ENCODE data around the gene CDPF1. TPM values are rescaled to one million over a fixed set of nuclear protein-coding genes. Genes with fewer than 3 reads are reported as not detected.

The CDPF1 gene, protein sequence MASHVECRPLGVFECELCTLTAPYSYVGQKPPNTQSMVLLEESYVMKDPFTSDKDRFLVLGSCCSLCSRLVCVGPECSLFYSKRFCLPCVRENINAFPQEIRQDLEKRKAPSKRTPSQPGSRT
- total RNA-seq: 1 to 10 TPM; 1.8 to 7.1 (median 3.3) TPM
- long read RNA-seq: 0 reads

GRCh38 chr22:46250035-46250782 is at the start of gene CDPF1:
CDPF1 (minus strand) TSS chr22:46250293; CDS start chr22:46248284, 2,009 bp downstream.
- peaks cover 0 to 22% (median 4%) of the 10 kb centered on the region in 4 donors for H3K4me1 ChIP-seq
- intact Hi-C loops (cut with DNase I): no loop called here
- H3K27ac ChIP-seq: peak within 1 kb of the TSS; percentile 58 to 83 (median 81)
- no peaks in the 10 kb centered on the region for H3K9me3 ChIP-seq
- DNase-seq (peak; percentile 94 to 96 (median 95)), ATAC-seq (peak; percentile 92 to 97 (median 96))
- no peaks in the 10 kb centered on the region for H3K36me3 ChIP-seq
- 0% methylated on average over 13 of the region's 89 CpGs for WGBS (ENCODE audit: insufficient coverage, low coverage, low lambda C conversion rate, missing lambda C conversion rate)
- TF ChIP-seq, protein P1, sequence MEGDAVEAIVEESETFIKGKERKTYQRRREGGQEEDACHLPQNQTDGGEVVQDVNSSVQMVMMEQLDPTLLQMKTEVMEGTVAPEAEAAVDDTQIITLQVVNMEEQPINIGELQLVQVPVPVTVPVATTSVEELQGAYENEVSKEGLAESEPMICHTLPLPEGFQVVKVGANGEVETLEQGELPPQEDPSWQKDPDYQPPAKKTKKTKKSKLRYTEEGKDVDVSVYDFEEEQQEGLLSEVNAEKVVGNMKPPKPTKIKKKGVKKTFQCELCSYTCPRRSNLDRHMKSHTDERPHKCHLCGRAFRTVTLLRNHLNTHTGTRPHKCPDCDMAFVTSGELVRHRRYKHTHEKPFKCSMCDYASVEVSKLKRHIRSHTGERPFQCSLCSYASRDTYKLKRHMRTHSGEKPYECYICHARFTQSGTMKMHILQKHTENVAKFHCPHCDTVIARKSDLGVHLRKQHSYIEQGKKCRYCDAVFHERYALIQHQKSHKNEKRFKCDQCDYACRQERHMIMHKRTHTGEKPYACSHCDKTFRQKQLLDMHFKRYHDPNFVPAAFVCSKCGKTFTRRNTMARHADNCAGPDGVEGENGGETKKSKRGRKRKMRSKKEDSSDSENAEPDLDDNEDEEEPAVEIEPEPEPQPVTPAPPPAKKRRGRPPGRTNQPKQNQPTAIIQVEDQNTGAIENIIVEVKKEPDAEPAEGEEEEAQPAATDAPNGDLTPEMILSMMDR (IDR thresholded peaks at IDR 0.05): peak in 1 of 4 donors; percentile 11
- TF ChIP-seq POLR2A (IDR thresholded peaks at IDR 0.05): peak; percentile 94
- no peaks in the 10 kb centered on the region for H3K27me3 ChIP-seq
- H3K4me3 ChIP-seq: peak within 1 kb of the TSS; percentile 81 to 89 (median 83)

- ATAC-seq (no peak), DNase-seq (no peak)
- TF ChIP-seq, protein P1 (IDR thresholded peaks at IDR 0.05): no peak
- no peak for TF ChIP-seq POLR2A (IDR thresholded peaks at IDR 0.05)
- WGBS (ENCODE audit: insufficient coverage, low coverage, low lambda C conversion rate, missing lambda C conversion rate): 100% methylated on average over 12 of the region's 13 CpGs
- H3K27ac ChIP-seq: no peak overlapping the region
- intact Hi-C loops (cut with DNase I): no loop called here
- H3K9me3 ChIP-seq: no peaks in the 10 kb centered on the region
- peaks cover 0 to 10% (median 4%) of the 10 kb centered on the region in 4 donors for H3K4me1 ChIP-seq
- H3K4me3 ChIP-seq: no peak overlapping the region
- no peaks in the 10 kb centered on the region for H3K27me3 ChIP-seq
- H3K36me3 ChIP-seq: no peaks in the 10 kb centered on the region
Measured at GRCh38 chr22:46299101-46299500, 49.0 kb upstream of the CDPF1 start.

GRCh38 chr22:46297151-46297812 is 47.2 kb upstream of the CDPF1 start:
- intact Hi-C loops (cut with DNase I): no loop called here
- peaks cover 0 to 10% (median 4%) of the 10 kb centered on the region in 4 donors for H3K4me1 ChIP-seq
- TF ChIP-seq, protein P1 (IDR thresholded peaks at IDR 0.05): no peak
- TF ChIP-seq POLR2A (IDR thresholded peaks at IDR 0.05): no peak
- no peak overlapping the region for H3K27ac ChIP-seq
- H3K9me3 ChIP-seq: no peaks in the 10 kb centered on the region
- ATAC-seq (no peak), DNase-seq (peak in 1 of 3 donors; percentile 54)
- peak overlapping the region; percentile 44 to 59 (median 53) for H3K4me3 ChIP-seq
- H3K36me3 ChIP-seq: peaks cover 0 to 18% (median 8%) of the 10 kb centered on the region in 4 donors
- H3K27me3 ChIP-seq: no peaks in the 10 kb centered on the region
- WGBS (ENCODE audit: insufficient coverage, low coverage, low lambda C conversion rate, missing lambda C conversion rate): 3% methylated on average over 30 of the region's 32 CpGs

DNA sequence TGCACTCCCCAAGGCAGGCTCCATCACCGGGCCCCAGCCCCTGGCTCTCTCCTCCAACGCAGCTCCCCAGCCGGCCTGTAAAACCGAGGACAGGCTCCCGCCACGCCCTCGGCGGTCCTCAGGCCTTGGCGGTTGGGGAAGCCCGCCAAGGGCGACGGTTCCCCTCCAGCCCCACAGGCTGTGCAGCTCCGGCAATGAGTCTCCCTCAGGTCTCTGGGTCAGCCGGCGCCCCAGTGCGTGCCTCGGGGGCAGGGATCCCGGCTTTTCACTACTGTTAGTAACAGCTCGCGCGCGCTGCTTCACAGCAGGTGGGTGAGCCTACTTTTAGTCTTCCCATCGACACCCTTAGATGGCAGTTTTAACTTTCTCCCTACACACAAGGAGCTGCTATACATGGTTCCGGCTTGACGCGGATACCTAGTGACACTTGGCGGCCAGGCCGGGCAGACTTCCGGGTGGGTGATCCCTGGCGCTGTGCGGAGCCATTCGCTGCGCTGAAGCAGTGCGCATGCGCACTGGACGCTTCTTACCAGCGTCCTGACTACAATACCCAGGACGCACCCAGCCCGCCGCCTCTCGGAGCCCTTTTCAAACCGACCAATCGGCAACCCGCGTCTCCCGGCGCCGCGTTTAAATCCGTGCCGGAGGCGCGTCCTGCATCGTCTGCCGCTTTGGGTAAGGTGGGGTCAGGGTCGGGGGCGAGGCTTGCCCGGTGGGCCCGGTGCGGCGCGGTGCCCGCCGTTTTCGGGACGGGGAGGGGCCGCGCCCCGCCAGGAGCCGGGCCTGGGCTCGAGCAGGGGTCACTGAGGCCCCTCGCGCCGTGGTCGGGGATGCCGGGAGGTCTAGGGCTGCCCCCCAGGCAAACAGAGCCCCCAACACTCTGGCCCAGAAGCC is 46.4 kb upstream of the CDPF1 start, which contains the start of gene GTSE1:
Gene GTSE1, plus strand, starts transcription at position 614 of the 894 bp plus-strand sequence. CDS start 531 bp downstream, outside the sequence.
- 1% methylated on average over 23 of the region's 76 CpGs for WGBS (ENCODE audit: insufficient coverage, low coverage, low lambda C conversion rate, missing lambda C conversion rate)
- Histone ChIP-seq H3K27me3 (no peaks in the 10 kb centered on the region), H3K9me3 (no peaks in the 10 kb centered on the region), H3K36me3 (peaks cover 0 to 26% (median 14%) of the 10 kb centered on the region in 4 donors), H3K4me1 (peaks cover 0 to 10% (median 4%) of the 10 kb centered on the region in 4 donors), H3K27ac (peak within 1 kb of the TSS; percentile 83 to 87 (median 86)), H3K4me3 (peak within 1 kb of the TSS; percentile 44 to 59 (median 53))
- intact Hi-C loops (cut with DNase I): no loop called here
- TF ChIP-seq, protein P1 (IDR thresholded peaks at IDR 0.05): peak in 3 of 4 donors; percentile 10 to 42 (median 38)
- TF ChIP-seq POLR2A (IDR thresholded peaks at IDR 0.05): peak; percentile 54
- ATAC-seq (peak; percentile 88 to 94 (median 92)), DNase-seq (peak; percentile 98 to 99 (median 99))
